ENCODE measurements around the gene CHRFAM7A.
"Not testable (repeated sequence)": the region's sequence is repeated elsewhere in the genome, so short reads cannot be mapped to it uniquely, and the experiment has no call there.

The CHRFAM7A gene

GRCh38 chr15:30367246-30367645 is 26.1 kb downstream of the CHRFAM7A start:
- H3K4me3 ChIP-seq (ENCODE audit: low read length); H3K9me3 ChIP-seq (ENCODE audit: low read length); H3K36me3 ChIP-seq (ENCODE audit: insufficient read depth, low read length); H2AFZ ChIP-seq (ENCODE audit: low read depth, low read length); H3K27me3 ChIP-seq (ENCODE audit: insufficient read depth, low read length); H3K4me1 ChIP-seq (ENCODE audit: insufficient read depth, low read length): not testable (repeated sequence)

- not testable (repeated sequence) for H3K4me3 ChIP-seq (ENCODE audit: low read length); H3K9me3 ChIP-seq (ENCODE audit: low read length); H3K27me3 ChIP-seq (ENCODE audit: insufficient read depth, low read length); H3K36me3 ChIP-seq (ENCODE audit: insufficient read depth, low read length); H2AFZ ChIP-seq (ENCODE audit: low read depth, low read length); H3K4me1 ChIP-seq (ENCODE audit: insufficient read depth, low read length)
These were observed 31.9 kb downstream of the CHRFAM7A start for GRCh38 chr15:30361404-30361803.

- not testable (repeated sequence) for H3K27me3 ChIP-seq (ENCODE audit: insufficient read depth, low read length); H3K9me3 ChIP-seq (ENCODE audit: low read length); H3K4me1 ChIP-seq (ENCODE audit: insufficient read depth, low read length); H3K36me3 ChIP-seq (ENCODE audit: insufficient read depth, low read length); H2AFZ ChIP-seq (ENCODE audit: low read depth, low read length); H3K4me3 ChIP-seq (ENCODE audit: low read length)
These were observed 32.4 kb downstream of the CHRFAM7A start for GRCh38 chr15:30360990-30361389.

GRCh38 chr15:30355043-30355442 is 38.3 kb downstream of the CHRFAM7A start:
- not testable (repeated sequence) for H3K36me3 ChIP-seq (ENCODE audit: insufficient read depth, low read length); H3K9me3 ChIP-seq (ENCODE audit: low read length); H3K4me3 ChIP-seq (ENCODE audit: low read length); H3K4me1 ChIP-seq (ENCODE audit: insufficient read depth, low read length); H3K27me3 ChIP-seq (ENCODE audit: insufficient read depth, low read length); H2AFZ ChIP-seq (ENCODE audit: low read depth, low read length)

GRCh38 chr15:30349803-30350202 is 43.5 kb downstream of the CHRFAM7A start:
- not testable (repeated sequence) for H3K9me3 ChIP-seq (ENCODE audit: low read length); H3K36me3 ChIP-seq (ENCODE audit: insufficient read depth, low read length); H3K4me3 ChIP-seq (ENCODE audit: low read length); H3K4me1 ChIP-seq (ENCODE audit: insufficient read depth, low read length); H3K27me3 ChIP-seq (ENCODE audit: insufficient read depth, low read length); H2AFZ ChIP-seq (ENCODE audit: low read depth, low read length)

GRCh38 chr15:30336584-30336983 is 56.8 kb downstream of the CHRFAM7A start:
- H2AFZ ChIP-seq (ENCODE audit: low read depth, low read length); H3K4me1 ChIP-seq (ENCODE audit: insufficient read depth, low read length); H3K36me3 ChIP-seq (ENCODE audit: insufficient read depth, low read length); H3K27me3 ChIP-seq (ENCODE audit: insufficient read depth, low read length); H3K9me3 ChIP-seq (ENCODE audit: low read length); H3K4me3 ChIP-seq (ENCODE audit: low read length): not testable (repeated sequence)

GRCh38 chr15:30334152-30334551 is 59.2 kb downstream of the CHRFAM7A start:
- not testable (repeated sequence) for H3K4me1 ChIP-seq (ENCODE audit: insufficient read depth, low read length); H3K36me3 ChIP-seq (ENCODE audit: insufficient read depth, low read length); H3K9me3 ChIP-seq (ENCODE audit: low read length); H3K27me3 ChIP-seq (ENCODE audit: insufficient read depth, low read length); H3K4me3 ChIP-seq (ENCODE audit: low read length); H2AFZ ChIP-seq (ENCODE audit: low read depth, low read length)

- not testable (repeated sequence) for H3K9me3 ChIP-seq (ENCODE audit: low read length); H3K27me3 ChIP-seq (ENCODE audit: insufficient read depth, low read length); H3K36me3 ChIP-seq (ENCODE audit: insufficient read depth, low read length); H2AFZ ChIP-seq (ENCODE audit: low read depth, low read length); H3K4me1 ChIP-seq (ENCODE audit: insufficient read depth, low read length); H3K4me3 ChIP-seq (ENCODE audit: low read length)
These were observed 67.2 kb downstream of the CHRFAM7A start for GRCh38 chr15:30326145-30326544.

- H3K4me3 ChIP-seq (ENCODE audit: low read length); H3K9me3 ChIP-seq (ENCODE audit: low read length); H3K4me1 ChIP-seq (ENCODE audit: insufficient read depth, low read length); H2AFZ ChIP-seq (ENCODE audit: low read depth, low read length); H3K36me3 ChIP-seq (ENCODE audit: insufficient read depth, low read length); H3K27me3 ChIP-seq (ENCODE audit: insufficient read depth, low read length): not testable (repeated sequence)
These were observed 72.3 kb downstream of the CHRFAM7A start for GRCh38 chr15:30321063-30321462.

- not testable (repeated sequence) for H3K4me3 ChIP-seq (ENCODE audit: low read length); H2AFZ ChIP-seq (ENCODE audit: low read depth, low read length); H3K27me3 ChIP-seq (ENCODE audit: insufficient read depth, low read length); H3K4me1 ChIP-seq (ENCODE audit: insufficient read depth, low read length); H3K36me3 ChIP-seq (ENCODE audit: insufficient read depth, low read length); H3K9me3 ChIP-seq (ENCODE audit: low read length)
These were observed 77.6 kb downstream of the CHRFAM7A start for GRCh38 chr15:30315704-30316103.

GRCh38 chr15:30310575-30310974 is 82.8 kb downstream of the CHRFAM7A start:
- H3K36me3 ChIP-seq (ENCODE audit: insufficient read depth, low read length); H3K4me1 ChIP-seq (ENCODE audit: insufficient read depth, low read length): not testable (repeated sequence)

More at GRCh38 chr15:30310575-30310974, 82.8 kb downstream of the CHRFAM7A start:
- not testable (repeated sequence) for H3K9me3 ChIP-seq (ENCODE audit: low read length); H3K4me3 ChIP-seq (ENCODE audit: low read length); H2AFZ ChIP-seq (ENCODE audit: low read depth, low read length); H3K27me3 ChIP-seq (ENCODE audit: insufficient read depth, low read length)
